GM20431 (cell line): ENCODE data around the gene NOX4.
"Not testable (repeated sequence)": the region's sequence is repeated elsewhere in the genome, so short reads cannot be mapped to it uniquely, and the experiment has no call there.

Source experiments
- in situ Hi-C: fragments of 300-500 bp; cut with MseI, MboI; formaldehyde crosslinking; loops from one replicate; pipeline ENCODE4 v1.15.0; 2020; ENCODE audit warnings: low sequenced_read_pairs; ENCODE audit not compliant: unreplicated experiment

NOX4 gene

DNA sequence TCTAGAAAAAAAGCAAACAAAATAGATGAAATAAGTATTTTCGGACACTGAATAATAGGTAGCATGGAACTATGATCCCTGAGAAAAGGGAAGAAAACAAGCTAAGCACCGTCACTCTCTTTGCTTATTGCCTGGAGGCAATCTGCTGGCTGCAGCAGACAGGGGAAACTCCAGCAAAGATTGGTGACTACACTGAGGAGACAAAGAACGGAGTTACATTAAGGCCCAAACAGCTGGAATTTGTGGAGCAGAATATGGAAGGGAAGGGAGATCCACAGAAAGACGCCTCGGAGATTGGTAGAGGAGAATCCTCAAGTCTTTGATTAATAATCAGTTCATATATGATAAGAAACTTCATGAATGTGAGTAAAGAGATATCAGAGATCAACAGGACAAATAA is 163.3 kb downstream of the NOX4 start:
- in situ Hi-C loops: no loop called here

GRCh38 chr11:89321401-89321800 is 169.8 kb downstream of the NOX4 start:
- in situ Hi-C loops: no loop called here

DNA sequence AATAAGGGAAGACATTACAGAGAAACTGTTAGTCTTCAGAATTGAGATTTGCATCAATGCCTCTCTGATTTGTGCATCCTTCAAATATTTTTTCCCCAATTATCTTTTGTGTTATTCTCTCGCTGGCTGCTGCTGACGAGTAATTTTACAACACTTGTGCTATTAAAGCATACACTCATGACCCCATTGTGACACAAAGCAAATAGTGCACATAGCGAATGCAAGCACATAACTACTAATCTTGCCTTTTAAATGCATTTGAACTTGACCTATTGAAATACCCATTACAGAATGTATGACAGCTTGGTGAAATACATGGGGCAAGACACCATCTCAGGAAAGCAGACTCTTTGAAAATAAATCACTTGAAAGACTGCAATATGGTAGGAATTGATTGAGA is 180.6 kb downstream of the NOX4 start:
- in situ Hi-C loops: not testable (repeated sequence)

- in situ Hi-C loops: not testable (repeated sequence)
Observed at GRCh38 chr11:89309321-89309985, 181.7 kb downstream of the NOX4 start.

DNA sequence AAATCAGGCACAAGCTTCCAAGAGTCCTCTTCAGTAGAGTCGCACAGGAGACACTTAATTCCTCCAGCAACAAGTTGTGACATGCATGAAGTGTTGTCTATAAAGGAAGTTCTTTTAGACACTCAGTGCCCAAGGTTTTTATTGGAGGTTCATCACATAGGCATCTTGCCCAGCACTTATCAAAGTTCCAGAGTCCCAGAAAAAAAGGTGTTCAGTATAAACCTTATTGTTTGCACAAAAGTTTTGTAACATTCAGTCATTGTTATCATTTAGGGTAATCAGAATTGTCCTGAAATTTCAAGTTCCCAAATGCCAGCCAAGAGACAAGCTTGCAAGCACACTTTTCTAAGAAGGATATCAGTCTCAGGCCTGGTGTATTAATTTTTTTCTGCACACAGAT is 182.9 kb downstream of the NOX4 start:
- in situ Hi-C loops: not testable (repeated sequence)

- in situ Hi-C loops: not testable (repeated sequence)
Observed at GRCh38 chr11:89303029-89303428, 188.1 kb downstream of the NOX4 start.

DNA sequence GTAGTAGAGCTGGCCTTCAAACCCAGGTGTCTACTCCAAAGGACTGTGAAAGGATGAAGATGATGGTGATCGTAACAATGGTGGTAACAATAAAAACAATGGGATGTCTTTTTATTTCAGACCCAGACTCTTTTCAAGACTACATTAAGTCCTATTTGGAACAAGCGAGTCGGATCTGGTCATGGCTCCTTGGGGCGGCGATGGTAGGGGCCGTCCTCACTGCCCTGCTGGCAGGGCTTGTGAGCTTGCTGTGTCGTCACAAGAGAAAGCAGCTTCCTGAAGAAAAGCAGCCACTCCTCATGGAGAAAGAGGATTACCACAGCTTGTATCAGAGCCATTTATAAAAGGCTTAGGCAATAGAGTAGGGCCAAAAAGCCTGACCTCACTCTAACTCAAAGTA is 196.2 kb downstream of the NOX4 start:
- in situ Hi-C loops: not testable (repeated sequence)

GRCh38 chr11:89293965-89294679 is 197.1 kb downstream of the NOX4 start:
- in situ Hi-C loops: no loop called here

- in situ Hi-C loops: not testable (repeated sequence)
Observed at GRCh38 chr11:89288004-89288403, 203.2 kb downstream of the NOX4 start.

DNA sequence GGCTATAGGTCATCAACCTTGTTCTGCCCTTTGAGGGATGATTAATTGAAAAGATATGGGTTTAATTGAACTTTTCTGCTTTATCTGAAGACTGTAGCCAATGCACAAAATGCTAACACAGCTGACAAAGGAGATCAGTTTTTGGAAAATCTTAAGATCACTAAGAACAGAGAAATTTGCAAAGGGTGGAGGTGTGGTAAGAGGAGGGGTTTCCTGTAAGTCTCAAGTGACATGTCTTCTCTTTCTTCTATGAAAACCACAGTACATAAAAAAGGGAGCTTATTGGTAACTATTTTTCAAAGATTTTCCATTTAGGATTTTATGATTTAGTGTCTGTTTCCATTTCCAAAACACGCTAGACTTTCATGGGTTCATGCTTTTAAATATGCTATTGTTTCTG is 204.6 kb downstream of the NOX4 start:
- in situ Hi-C loops: not testable (repeated sequence)

DNA sequence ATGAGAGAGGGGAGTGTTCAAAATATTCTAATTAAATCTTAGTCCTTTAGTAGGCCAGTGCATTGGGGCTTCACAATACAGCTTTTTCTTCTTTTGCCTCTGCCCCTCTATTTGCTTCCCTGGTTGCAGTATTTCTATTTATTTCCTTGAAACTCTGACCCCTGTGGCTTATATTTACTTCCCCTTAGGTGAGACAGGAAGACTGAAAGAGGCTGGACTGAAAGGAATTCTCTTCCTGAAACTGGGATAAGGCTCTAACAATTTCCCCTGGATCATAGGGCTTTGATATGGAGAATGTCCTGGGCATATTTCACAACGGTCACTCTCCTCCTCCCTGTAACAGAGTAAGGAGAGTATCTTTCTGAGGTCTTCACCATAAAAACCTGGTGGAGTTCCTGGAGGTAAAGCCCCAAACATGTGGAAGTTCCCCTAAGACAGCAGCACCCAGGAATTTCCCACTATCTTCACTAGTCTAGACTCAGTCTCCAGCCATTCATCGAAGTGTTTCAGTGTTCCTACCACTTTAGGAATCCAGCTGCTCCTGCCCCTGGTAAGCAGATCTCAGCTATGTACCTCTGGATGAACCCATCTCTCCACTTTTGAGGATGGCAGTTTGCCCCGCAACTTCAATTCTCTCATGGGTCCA is 210.0 kb downstream of the NOX4 start:
- in situ Hi-C loops: not testable (repeated sequence)

GRCh38 chr11:89279176-89279575 is 212.0 kb downstream of the NOX4 start:
- in situ Hi-C loops: no loop called here

GRCh38 chr11:89275966-89276365 is 215.2 kb downstream of the NOX4 start:
- in situ Hi-C loops: no loop called here
